DMS53 treated with DMSO at 0.1 percent for 48 hours (cell line): ENCODE results near the gene TPK1.
"Not testable (repeated sequence)": the region's sequence is repeated elsewhere in the genome, so short reads cannot be mapped to it uniquely, and the experiment has no call there.

Experiments
- DNase-seq: peaks from one replicate; lab custom pipeline; 2025; ENCODE audit not compliant: unreplicated experiment; lab: John Stamatoyannopoulos, UW

The TPK1 gene

DNA sequence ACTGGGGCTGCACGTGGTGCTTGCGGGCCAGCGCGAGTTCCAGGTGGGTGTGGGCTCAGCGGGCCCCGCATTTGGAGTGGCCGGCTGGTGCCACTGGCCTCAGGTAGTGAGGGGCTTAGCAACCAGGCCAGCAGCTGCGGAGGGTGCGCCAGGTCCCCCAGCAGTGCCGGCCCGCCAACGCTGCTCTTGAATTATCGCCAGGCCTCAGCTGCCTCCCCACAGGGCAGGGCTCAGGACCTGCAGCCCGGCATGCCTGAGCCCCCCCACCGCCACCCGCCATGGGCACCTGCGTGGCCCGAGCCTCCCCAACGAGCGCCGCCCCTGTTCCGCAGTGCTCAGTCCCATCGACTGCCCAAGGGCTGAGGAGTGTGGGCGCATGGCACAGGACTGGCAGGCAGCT lies 185.4 kb downstream of the TPK1 start:
- DNase-seq = no peak

DNA sequence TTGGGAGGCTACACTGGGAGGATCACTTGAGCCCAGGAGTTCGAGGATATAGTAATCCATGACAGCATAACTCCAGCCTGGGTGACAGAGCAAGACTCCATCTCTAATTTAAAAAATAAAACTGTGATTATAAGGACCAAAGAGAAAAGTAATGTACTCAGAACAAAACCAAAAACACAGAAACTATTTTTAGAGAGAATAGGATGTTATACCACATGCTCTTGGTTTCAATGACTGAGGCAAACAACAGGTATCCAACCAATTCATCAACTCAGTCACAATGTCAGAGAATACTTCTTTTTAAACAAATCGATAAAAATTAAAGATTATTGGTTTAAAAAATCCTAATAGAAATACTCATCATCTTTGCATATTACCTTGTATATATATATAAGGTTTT lies 186.7 kb downstream of the TPK1 start:
- no peak for DNase-seq

DNA sequence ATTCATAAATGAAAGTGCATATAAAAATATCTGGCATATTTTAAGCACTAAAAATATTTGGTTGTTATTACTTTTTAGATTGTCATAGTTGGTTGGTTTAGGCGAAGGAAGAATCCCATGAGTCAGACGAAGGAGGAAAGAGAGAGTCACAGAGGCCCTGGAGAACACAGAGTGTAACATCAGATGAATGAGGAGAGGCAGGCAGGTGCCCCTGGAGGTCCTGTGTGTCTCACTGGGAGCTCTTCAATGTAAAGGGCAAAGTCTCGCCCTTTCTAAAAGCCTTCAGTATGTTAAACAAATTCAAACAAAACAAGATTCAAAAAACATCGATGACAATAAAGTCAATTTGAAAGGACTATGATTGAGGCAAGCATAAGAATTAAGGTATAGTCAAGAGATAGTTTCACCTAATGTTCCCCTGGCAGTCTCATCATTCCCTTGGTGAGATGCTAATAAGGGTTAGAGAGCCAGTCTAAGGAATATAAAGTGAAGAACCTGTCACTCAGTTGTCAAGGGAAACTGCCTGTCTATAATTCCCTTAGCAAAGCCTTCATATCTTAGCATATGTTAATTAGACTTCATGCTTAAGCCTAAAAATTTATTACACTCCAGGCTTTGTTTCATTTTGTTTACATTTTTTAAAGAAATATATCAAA lies 194.3 kb downstream of the TPK1 start:
- no peak for DNase-seq

DNA sequence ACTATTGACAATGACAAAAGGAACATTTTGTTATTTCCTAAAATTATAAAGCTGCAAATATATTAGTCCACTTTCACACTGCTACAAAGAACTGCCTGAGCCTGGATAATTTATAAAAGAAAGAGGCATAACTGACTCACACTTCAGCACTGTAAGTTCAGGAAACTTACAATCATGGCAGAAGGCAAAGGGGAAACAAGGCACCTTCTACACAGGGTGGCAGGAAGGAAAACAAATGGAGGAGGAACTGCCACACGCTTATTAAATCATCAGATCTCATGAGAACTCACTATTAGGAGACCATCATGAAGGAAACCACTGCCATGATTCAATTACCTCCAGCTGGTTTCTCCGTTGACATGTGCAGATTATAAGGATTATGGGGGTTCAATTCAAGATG lies 203.1 kb downstream of the TPK1 start:
- no peak for DNase-seq

DNA sequence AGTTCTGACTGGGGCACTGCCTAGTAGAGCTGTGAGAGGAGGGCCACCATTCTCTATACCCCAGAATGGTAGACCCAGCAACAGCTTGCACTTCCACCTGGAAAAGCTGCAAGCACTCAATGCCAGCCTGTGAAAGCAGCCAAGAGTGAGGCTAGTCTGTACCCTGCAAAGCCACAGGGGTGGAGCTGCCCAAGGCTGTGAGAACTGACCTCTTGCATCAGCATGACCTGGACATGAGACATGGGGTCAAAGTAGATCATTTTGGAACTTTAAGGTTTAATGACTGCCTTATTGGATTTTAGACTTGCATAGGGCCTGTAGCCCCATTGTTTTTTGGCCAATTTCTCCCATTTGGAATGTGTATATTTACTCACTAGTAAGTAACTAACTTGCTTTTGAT lies 206.3 kb downstream of the TPK1 start:
- no peak for DNase-seq

DNA sequence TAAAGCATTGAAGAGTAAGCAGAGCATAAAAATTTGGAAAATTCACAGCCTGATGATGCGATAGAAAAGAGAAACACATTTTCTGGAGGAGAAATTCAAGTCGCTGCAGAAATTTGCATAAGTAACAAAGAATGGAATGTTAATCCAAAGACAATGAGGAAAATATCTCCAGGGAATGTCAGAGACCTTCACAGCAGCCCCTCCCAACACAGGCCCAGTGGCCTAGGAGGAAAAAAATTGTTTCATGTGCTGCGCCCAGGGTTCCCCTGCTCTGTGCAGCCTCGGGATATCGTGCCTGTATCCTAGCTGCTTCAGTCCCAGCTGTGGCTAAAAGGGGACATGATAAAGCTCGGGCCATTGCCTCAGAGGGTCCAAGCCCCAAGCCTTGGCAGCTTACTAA lies 206.8 kb downstream of the TPK1 start:
- no peak for DNase-seq

DNA sequence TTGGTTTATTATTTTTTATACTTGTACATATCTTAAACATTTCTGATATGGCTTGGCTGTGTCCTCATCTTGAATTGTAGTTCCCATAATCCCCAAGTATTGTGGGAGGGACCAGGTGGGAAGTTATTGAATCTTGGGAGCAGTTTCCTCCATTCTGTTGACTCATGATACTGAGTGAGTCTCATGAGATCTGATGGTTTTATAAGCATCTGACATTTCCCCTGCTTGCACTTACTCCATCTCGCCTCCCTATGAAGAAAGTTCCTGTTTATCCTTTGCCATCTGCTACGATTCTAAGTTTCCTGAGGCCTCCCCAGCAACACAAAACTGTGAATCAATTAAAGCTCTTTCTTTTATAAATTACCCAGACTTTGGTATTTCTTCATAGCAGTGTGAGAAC lies 207.7 kb downstream of the TPK1 start:
- DNase-seq = no peak

DNA sequence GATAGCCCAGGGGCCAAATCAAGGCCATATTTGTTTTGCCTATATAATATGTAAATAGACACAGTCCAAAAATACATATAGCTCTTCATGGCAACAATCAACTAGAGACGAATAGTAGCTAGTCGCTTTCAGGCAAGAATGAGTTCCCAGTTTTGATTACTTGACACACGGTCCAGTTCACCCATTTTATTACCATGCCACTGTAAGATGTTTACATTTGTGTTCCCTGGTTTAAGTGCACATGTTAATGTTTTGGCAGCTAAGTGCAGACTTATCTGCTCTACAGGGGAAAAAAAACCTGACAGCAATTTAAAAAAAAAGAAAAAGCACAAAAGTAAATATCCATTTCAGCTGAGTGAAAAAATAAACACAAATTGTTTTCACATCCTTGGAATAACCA lies 213.1 kb downstream of the TPK1 start:
- DNase-seq = peak; percentile 79

DNA sequence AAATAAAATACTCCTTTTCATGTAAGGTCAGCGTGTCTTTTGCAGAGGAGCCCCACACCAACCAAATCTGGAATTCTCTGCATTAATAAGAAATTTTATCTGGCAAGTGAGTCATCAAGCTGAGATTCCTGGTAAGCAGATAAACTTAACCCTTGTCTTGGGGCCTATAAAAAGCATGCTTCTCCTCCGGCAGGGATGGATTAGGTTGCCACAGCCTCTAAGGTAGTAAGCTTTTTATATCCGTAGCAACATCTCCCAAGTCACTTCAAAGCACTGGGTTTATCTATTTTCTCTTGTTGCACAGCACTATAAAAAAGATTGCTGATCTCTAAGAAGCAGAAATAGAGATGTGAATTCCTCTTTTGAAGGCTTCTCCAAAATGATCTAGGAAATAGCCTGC lies 229.6 kb downstream of the TPK1 start:
- no peak for DNase-seq

DNA sequence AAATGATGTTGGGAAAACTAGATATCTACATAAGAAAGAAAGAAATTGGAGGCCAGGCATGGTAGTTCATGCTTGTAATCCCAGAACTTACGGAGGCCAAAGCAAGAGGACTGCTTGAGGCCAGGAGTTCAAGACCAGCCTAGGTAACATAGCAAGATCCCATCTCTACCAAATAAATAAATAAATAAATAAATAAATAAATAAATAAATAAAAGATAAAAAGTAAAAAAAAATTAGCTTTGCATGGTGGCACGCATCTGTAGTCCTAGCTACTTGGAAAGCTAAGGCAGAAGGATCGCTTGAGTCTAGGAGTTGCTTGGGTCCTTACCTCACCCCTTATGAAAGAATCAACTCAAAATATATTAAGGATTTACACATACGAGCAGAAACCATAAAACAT lies 238.9 kb downstream of the TPK1 start:
- DNase-seq = no peak

DNA sequence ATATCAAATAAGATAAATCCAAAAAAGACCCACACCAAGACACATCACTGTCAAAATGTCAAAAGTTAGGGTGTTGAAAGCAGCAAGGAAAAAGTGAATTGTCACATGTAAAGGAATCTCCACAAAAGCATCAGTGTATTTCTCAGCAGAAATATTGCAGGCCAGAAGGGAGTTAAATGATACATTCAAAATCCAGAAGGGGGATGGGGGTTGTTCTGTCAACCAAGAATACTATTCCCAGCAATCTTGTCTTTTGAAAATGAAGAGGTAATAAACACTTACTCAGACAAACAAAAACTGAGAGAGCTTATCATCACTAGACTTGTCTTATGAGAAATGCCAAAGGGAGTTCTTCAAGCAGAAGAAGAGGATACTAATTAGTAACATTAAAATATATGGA lies 241.3 kb downstream of the TPK1 start:
- DNase-seq = no peak

DNA sequence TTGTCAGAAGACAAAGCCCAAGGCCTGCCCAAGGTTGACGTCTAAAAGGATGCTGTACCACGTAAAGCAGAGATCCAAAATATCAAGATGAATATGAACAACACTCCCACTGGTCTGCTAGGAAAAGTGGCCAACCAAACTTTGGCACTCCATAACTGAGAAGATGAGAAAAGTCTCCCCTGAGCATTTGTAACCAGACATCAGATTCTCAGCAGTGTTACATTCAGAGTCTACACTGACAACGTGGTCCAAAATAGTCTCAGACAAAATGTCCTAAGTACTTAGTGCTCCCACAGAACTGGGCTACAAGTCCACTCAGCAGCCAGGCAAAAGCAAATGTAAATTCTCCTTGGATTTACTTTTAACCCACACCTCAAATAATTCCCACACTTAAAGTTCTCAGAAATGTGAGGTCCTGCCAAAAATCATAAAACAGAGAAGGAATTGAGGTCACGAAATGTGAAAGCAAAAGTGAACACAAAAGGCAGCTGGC lies 247.2 kb downstream of the TPK1 start:
- no peak for DNase-seq

DNA sequence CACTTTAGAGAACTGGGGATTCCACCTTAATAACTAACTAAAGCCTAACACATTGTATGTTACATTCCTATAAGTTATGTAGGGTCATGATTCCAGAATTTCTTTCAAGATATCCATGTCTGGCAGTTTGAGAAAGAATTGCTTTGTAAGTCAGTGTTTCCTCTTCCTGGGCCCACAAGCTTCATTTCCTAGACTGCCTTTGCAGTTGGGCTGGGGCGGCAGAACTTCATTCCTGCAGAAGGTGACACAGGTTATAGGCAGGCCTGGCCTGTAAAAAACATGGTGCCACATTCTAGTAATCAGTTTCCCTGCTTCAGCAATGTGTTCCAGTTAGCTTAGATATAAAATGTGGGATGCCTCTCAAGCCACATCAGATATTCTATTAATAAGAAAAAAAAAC lies 248.2 kb downstream of the TPK1 start:
- no peak for DNase-seq

DNA sequence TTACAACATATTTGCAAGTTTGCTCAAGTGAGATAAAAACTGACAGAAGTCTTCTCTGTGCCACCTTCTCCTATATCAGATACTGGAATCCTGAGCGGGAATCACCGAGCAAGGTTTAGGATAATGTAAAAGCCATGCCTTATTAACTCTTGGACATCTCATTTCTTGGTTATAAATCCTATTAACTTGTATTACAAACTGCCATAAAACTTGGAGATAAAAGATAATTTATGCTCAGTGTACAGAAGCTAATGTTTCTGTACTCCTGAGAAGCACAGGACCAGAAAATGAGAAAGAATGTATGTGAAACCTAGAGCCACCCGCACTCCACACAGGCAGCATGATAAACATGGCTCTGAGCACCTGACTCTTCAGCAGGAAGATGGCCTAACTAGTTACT lies 251.1 kb downstream of the TPK1 start:
- no peak for DNase-seq

DNA sequence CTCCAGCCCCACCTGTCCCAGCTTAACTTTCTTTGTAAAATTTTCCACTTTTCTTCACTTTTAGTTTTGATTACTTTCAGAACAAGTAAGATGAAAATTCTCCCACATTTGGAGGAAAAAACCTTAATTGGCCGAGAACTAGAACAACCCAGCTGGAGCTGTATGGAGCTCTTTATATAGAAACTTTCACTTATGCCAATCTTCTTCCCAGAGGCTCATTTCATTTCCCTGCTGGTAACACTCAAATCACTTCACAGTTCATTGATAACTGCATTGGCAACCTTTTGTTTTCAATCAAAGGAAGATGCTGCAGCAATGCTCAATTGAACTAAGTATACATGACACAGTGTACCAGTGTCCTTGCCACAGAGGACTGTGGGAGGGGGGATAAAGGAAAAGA lies 256.2 kb downstream of the TPK1 start:
- no peak for DNase-seq

DNA sequence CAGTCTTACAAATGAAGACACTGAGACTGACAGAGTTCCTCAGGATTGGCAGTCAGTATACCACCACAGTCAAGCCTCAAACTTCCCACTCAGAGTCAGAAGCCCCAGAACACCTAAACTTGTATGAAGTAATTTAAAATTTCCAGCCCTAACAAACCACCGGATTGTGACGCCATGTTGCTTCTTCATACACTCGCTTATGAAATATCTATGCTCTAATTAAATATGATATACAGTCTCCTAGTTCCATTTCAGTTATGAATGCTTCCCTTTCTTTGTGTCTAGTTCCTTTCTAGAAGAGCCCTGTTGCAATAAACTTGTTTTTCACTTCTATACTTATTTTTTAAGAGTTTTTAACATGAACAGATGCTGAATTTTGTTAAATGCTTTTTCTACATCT lies 260.4 kb downstream of the TPK1 start:
- DNase-seq = no peak

DNA sequence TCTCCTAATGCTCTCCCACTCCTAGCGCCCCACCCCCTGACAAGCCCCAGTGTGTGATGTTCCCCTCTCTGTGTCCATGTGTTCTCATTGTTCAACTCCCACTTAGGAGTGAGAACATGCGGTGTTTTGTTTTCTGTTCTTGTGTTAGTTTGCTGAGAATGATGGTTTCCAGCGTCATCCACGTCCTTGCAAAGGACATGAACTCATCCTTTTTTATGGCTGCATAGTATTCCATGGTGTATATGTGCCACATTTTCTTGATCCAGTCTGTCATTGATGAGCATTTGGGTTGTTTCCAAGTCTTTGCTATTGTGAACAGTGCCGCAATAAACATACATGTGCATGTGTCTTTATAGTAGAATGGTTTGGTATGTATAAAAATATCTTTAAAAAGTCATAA lies 261.1 kb downstream of the TPK1 start:
- DNase-seq = not testable (repeated sequence)

DNA sequence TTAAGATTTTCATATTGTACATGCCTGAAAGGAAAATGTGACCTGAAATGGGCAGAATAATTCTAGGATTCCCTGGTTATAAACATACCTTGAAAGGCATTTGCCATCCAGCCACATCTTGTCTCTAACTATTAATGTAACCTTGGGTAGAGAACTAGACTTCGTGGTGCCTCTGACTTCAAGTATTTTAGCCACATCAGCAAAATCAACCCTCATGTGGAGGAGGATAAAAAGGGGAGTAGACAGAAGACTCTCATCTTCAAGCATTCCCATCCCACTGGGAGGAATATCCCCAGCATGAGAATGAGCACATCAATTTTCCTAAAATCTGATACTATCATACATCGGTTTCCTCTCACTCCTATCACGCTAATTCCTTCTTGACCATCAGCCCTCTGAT lies 267.6 kb downstream of the TPK1 start:
- DNase-seq = no peak

DNA sequence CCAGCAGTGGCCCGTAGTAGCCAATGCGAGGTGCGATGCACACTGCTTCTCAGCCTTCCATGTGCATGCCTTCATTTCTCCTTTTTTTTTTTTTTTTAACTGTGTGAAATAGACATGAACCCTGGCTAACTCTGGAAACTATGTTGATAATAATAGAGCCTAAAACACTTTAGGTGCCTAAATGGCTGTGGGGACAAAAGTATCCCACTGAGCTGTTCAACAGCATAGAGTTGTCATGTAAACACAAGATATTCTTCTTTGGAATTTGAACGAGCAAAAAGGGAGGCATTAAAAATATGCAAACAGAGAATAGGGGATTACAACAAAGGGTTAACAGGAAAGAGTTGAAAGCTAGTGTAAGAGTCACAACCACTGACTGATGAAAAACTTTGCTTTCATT lies 270.3 kb downstream of the TPK1 start:
- no peak for DNase-seq

DNA sequence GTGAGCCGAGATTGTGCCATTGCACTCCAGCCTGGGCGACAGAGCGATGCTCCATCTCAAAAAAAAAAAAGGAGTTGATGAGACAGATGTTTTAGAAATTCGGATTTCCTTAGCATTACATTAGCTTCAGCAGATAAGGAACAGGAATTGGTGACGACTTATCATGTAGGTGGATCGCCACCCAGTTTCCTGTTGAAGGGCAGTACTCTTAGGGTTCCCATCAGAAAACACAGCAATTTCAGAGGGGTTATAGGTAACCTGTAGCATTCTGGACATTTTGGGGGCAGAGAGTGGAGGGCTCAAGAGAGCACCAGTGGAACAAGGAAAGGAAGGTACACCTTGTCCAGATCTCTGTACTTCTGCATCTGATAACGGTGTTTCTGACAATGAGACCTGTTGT lies 286.0 kb downstream of the TPK1 start:
- DNase-seq = no peak

DNA sequence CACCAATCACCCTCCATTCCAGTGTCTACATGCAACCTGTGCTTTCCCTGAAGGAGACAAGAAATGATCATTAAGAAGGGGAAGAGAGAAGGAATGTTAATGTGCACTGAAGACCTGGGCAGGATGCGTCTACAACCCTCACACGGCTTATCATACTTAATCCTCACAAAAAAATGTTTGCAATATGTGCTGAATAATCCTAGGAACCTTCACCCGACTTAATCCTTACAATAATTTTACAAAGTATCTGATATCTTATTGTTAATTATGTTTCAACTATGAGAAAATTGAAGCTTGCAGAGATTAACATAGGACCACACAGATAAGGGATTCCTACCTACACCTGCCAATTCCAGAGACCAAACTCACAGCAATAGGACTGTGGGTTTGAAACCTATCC lies 287.3 kb downstream of the TPK1 start:
- no peak for DNase-seq

DNA sequence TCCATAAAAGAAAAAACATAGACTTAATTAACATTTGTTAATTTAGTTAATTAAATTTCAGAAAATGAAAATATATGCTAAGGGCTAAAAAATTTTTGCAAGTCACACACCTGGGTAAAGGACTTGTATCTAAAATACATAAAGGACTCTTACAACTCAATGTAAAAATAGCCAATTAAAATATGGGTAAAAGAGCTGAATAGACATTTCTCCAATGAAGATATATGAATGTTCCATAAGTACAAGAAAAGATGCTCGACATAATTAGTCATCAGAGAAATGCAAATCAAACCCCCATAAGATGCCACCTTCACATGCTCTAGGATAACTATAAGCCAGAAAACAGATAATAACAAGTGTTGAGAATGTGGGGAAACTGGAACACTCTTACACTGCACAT lies 288.0 kb downstream of the TPK1 start:
- DNase-seq = no peak

DNA sequence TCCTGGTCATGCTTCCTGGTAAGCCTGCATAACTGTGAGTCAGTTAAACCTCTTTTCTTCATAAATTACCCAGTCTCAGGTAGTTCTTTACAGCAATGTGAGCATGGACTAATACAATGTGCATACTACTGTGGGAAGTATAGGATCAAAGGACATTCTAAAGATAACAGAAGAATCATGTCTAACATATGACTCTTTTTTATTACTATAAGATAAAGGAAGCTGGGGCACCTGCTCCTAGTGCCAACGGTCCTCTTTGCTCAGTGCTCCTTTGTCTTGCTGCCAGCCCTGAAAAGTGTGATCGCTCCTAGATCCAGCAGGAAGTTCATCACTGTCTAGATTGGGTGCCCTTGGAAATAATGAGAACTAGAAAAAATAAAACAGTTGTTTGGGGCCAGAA lies 289.1 kb downstream of the TPK1 start:
- DNase-seq = no peak

DNA sequence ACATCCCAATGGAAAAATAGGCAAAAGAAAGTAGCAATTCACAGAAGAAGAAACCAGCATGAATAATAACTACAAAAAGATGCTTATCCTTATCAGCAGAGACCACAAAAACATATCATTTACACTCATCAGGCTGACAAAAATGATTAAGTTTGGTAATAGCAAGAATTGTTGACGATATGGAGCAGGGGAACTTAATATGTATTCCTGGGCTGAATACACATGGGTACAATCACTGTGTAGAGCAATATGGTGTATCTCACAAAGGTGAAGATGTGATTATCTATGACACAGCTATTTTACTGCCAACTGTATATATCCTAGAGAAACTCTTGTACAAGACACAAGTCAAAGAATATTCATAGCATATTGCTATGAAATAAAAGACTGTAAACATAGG lies 290.5 kb downstream of the TPK1 start:
- no peak for DNase-seq
